Endothelial cell (in vitro differentiated cells): ENCODE data around the gene MAGED4. TPM values are rescaled to one million over a fixed set of nuclear protein-coding genes. Genes with fewer than 3 reads are reported as not detected.
"Not testable (repeated sequence)": the region's sequence is repeated elsewhere in the genome, so short reads cannot be mapped to it uniquely, and the experiment has no call there.

Experiments used
- DNase-seq: peaks from one replicate; pipeline ENCODE4 v3.0.0; 2021; ENCODE audit warnings: low spot score
- H3K27ac Mint-ChIP-seq: one replicate; pipeline ENCODE4 v1.8.0; 2021; ENCODE audit warnings: mixed read lengths, inconsistent platforms; ENCODE audit not compliant: unreplicated experiment
- H3K27me3 Mint-ChIP-seq: one replicate; pipeline ENCODE4 v1.8.0; 2021; ENCODE audit warnings: mild to moderate bottlenecking, moderate library complexity, mixed read lengths, inconsistent platforms; ENCODE audit not compliant: unreplicated experiment
- H3K36me3 Mint-ChIP-seq: one replicate; pipeline ENCODE4 v1.8.0; 2021; ENCODE audit warnings: mild to moderate bottlenecking, low read depth, mixed read lengths, inconsistent platforms; ENCODE audit not compliant: unreplicated experiment
- H3K4me1 Mint-ChIP-seq: one replicate; pipeline ENCODE4 v1.8.0; 2021; ENCODE audit warnings: mild to moderate bottlenecking, mixed read lengths, inconsistent platforms; ENCODE audit not compliant: unreplicated experiment
- H3K4me3 Mint-ChIP-seq: one replicate; pipeline ENCODE4 v1.8.0; 2021; ENCODE audit warnings: mild to moderate bottlenecking, mixed read lengths, inconsistent platforms; ENCODE audit not compliant: unreplicated experiment
- H3K9me3 Mint-ChIP-seq: one replicate; pipeline ENCODE4 v1.8.0; 2021; ENCODE audit warnings: mixed read lengths, inconsistent platforms; ENCODE audit not compliant: unreplicated experiment
- total RNA-seq: library from RNA; stranded (reverse); fragmentation: NEBNext Ultra II Directional; extraction: Animal tissue kit (Norgen Biotek cat#: 25700); gene quantifications from one replicate; pipeline ENCODE4 v1.2.1, GENCODE V29; 2021; ENCODE audit not compliant: unreplicated experiment
- TF ChIP-seq, protein P1 (sequence below): fragments of 200-600 bp; sonication (generic); IDR thresholded peaks from one replicate; pipeline ENCODE4 v1.5.0; 2021; ENCODE audit warnings: antibody characterized with exemption; ENCODE audit not compliant: unreplicated experiment

The MAGED4 gene
- total RNA-seq, 1 donor from 2014 or later = 111 TPM

DNA sequence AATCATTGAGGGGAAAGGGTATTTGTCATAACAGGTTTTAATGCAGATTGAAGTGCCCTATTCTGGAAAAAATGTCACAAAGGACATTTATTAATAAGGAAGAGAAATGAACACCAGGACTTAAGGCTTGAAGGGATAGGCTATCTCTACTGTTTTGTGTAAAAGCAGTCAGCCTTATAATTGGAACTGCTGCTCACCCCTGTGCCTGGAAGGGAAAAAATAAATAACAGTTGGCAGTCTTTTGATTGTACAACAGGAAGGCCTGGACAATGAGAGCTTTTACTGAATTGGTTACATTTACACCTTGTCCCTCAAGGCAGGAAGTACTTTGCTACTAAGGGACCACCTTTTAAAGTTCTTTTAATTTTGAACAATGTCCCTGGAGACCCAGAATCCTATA lies 17.8 kb upstream of the MAGED4 start:
- Mint-ChIP-seq H3K9me3 (no peaks in the 10 kb centered on the region), H3K36me3 (no peaks in the 10 kb centered on the region), H3K4me1 (no peaks in the 10 kb centered on the region), H3K27ac (no peak overlapping the region), H3K27me3 (no peaks in the 10 kb centered on the region), H3K4me3 (no peak overlapping the region)
- no peak for DNase-seq
- TF ChIP-seq, protein P1, sequence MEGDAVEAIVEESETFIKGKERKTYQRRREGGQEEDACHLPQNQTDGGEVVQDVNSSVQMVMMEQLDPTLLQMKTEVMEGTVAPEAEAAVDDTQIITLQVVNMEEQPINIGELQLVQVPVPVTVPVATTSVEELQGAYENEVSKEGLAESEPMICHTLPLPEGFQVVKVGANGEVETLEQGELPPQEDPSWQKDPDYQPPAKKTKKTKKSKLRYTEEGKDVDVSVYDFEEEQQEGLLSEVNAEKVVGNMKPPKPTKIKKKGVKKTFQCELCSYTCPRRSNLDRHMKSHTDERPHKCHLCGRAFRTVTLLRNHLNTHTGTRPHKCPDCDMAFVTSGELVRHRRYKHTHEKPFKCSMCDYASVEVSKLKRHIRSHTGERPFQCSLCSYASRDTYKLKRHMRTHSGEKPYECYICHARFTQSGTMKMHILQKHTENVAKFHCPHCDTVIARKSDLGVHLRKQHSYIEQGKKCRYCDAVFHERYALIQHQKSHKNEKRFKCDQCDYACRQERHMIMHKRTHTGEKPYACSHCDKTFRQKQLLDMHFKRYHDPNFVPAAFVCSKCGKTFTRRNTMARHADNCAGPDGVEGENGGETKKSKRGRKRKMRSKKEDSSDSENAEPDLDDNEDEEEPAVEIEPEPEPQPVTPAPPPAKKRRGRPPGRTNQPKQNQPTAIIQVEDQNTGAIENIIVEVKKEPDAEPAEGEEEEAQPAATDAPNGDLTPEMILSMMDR = no peak

DNA sequence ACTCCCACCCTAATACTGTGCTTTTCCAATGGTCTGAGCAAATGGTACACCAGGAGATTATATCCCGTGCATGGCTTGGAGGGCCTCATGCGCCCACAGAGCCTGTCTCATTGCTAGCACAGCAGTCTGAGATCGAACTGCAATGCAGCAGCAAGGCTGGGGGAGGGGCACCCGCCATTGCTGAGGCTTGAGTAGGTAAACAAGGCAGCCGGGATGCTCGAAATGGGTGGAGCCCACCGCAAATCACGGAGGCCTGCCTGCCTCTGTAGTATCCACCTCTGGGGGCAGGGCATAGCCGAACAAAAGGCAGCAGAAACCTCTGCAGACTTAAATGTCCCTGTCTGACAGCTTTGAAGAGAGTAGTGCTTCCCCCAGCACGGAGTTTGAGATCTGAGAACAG lies 13.6 kb upstream of the MAGED4 start:
- H3K4me3 Mint-ChIP-seq, DNase-seq, H3K27me3 Mint-ChIP-seq, H3K27ac Mint-ChIP-seq, H3K36me3 Mint-ChIP-seq, H3K9me3 Mint-ChIP-seq, H3K4me1 Mint-ChIP-seq: not testable (repeated sequence)

DNA sequence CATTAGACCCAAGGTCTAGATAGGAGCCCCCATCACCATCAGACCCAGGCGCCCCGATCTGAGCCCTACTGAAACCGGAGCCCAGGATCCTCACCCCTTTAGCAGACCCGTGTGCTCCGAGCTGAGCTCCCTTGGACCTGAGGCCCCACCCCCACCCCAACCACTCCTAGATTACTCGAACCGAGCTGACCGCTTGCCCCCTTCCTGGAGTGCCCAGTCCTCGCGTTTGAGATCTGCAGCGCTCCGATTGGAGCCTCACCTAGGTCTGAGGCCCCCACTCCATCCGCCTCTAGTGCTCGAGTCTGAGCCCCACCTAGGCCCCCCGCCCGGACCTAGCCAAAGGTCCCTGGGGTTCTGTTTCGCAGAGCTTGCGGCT lies 378 bp downstream of the MAGED4 start:
- not testable (repeated sequence) for H3K4me3 Mint-ChIP-seq, H3K4me1 Mint-ChIP-seq, H3K9me3 Mint-ChIP-seq, H3K27ac Mint-ChIP-seq, H3K27me3 Mint-ChIP-seq, DNase-seq, H3K36me3 Mint-ChIP-seq

DNA sequence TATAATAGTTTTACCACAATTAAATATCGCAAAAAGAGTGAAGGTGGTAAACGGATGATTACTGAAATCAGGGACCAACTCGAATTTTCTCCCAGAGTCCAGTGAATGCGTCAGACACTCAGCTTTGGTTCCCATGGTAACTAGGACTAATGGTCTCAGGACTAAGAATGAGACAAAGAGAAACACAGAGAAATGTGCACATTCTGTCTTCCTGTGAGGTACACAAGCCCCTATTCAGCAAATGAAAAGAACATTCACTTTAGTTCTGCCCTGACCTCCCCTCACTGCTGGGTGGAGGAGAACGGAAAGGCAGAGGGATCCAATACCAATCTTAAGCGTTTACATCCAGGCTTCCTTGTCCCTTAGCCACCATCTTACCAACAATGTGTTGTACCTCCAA lies 26.7 kb downstream of the MAGED4 start:
- not testable (repeated sequence) for H3K27me3 Mint-ChIP-seq, H3K4me1 Mint-ChIP-seq, H3K4me3 Mint-ChIP-seq, H3K9me3 Mint-ChIP-seq, H3K27ac Mint-ChIP-seq, H3K36me3 Mint-ChIP-seq, DNase-seq

DNA sequence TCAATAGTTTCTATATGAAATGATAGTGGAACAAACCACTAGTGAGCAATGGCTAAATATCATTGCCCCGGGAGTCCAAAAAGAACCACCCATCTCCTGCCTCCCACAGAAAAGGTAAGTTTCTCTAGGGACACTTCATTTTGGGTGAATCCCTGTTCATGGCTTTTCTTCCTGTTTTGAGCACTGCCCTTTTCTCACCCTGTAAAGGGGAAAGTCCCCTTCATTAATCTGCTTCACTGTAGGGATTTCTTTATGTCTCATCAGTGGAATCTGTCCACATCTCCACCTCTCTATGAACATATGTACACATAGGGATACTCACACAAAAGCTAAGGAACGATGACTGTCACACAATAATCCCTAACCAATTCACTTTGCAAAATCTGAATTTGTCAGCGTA lies 28.6 kb downstream of the MAGED4 start:
- H3K36me3 Mint-ChIP-seq = no peaks in the 10 kb centered on the region
- H3K4me1 Mint-ChIP-seq = no peaks in the 10 kb centered on the region
- H3K27ac Mint-ChIP-seq = no peak overlapping the region
- TF ChIP-seq, protein P1 = no peak
- no peaks in the 10 kb centered on the region for H3K27me3 Mint-ChIP-seq
- no peak overlapping the region for H3K4me3 Mint-ChIP-seq
- H3K9me3 Mint-ChIP-seq = no peaks in the 10 kb centered on the region
- DNase-seq = no peak

DNA sequence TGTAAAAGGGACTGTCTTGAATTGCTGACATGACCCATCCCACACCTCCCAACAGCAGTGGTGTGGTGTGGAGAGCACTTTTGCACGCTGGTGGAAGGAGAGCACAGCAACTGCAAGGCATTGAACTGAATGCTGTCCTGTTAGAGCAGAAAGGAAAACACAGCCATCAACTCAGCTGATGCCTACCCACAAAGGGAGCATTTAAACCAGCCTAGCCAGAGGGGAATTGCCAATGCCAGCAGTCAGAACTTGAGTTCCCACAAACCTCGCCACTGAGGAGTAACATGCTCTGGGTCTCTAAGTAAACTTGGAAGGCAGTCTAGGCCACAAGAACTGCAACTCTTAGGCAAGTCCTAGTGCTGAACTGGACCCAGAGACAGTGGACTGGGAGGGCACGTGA lies 31.9 kb downstream of the MAGED4 start:
- no peaks in the 10 kb centered on the region for H3K4me1 Mint-ChIP-seq
- TF ChIP-seq, protein P1 = no peak
- no peak overlapping the region for H3K4me3 Mint-ChIP-seq
- DNase-seq = no peak
- H3K27me3 Mint-ChIP-seq = no peaks in the 10 kb centered on the region
- H3K9me3 Mint-ChIP-seq = no peaks in the 10 kb centered on the region
- H3K27ac Mint-ChIP-seq = no peak overlapping the region
- peaks cover 3% of the 10 kb centered on the region for H3K36me3 Mint-ChIP-seq
